ENCODE measurements around the gene NBPF3.
A peak's percentile ranks its signal among the peaks of the same experiment; 100 is the strongest.
"Not testable (repeated sequence)": the region's sequence is repeated elsewhere in the genome, so short reads cannot be mapped to it uniquely, and the experiment has no call there.

NBPF3 gene

DNA sequence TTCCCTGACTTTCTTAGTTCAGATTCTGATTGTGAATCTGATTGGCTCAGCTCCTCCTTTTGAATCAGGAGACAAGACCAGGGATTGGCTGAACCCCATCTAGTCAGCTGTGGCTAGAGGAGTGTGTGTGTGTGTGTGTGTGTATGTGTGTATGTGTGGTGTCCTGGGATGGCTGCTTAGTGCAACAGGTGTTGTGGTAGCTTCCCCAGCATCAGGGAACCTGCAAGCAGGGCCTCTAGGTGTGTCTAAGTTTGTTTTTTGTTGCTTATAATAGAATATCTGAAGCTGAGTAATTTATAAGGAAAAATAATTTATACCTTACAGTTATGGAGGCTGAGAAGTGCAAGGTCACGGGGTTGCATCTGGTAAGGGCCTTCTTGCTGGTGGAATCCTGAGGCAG is 56.1 kb downstream of the NBPF3 start:
- DNase-seq: no peak

DNA sequence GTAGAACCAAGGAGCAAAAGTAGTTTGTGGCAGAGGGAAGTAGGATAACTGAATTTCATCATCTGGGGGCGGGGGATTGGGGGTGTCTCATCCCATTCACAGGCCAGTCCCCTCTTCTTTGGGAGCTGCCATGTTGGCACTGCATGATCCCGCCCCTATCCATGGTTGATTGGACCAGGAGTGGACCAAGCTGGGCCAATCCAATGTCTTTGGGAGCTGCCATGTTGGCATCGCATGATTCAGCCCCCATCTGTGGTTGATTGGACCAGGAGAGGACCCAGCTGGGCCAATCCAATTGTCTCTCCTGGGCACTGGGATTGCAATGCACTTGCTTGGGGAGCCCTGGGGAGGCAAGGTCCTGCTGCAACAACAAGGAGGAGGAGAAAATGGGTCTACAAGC is 56.9 kb downstream of the NBPF3 start:
- no peak for DNase-seq

DNA sequence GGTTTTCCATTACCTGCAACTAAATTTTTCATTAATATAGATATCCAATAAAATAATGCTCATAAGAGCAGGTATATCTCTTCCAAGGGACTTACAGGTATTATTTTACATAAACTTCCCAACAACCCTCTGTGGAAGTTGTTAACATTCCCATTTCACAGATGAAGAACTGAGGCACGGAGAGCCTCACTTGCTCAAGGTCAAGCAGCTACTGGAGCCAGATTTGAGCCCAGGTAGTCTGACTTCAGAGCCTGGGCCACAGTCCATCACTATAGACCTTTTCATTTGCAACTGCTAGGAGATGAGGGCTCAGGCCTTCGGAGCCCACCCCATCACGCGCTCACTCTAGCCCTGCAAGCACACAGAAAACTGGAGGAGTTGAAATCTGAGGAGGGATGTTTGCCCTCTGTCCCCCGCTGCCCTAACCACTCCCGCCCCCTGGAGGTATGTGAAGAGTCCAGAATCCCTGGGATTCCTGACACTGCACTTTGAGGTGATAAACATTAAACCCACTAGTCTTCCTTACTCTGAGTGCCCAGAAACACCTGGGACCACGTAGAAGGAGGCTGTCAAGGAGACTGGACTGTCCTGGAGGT is 57.6 kb downstream of the NBPF3 start:
- DNase-seq: no peak

DNA sequence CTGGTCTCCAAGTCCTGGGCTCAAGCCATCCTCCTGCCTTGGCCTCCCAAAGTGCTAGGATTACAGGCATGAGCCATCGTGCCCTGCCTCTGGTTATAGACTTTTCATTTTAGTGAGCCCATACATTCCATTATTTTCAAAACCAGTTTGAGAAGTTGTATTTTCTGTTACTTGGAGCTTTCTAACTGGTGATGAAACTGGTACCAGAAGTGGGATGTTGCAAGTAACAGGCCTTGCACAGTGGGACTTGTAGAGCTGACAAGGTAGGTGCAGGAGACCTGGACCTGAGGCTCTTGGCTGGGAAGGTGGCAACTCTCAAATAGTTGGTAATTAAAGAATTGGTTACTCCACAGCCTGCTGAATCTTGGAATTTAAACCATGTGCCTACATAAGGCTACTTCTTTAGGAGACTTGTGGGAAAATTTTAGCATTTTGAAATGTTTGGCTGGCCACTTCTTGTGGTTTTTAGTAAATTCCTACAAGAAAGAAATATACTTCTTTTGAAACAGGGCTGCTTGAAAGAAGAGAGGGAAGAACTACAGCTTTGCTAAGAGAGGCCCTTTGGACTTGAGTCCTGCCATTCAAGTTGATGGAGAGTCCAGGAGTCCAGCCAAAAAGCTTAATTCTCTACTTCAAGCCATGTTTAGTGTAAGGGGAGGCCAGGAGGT is 59.5 kb downstream of the NBPF3 start:
- no peak for DNase-seq

DNA sequence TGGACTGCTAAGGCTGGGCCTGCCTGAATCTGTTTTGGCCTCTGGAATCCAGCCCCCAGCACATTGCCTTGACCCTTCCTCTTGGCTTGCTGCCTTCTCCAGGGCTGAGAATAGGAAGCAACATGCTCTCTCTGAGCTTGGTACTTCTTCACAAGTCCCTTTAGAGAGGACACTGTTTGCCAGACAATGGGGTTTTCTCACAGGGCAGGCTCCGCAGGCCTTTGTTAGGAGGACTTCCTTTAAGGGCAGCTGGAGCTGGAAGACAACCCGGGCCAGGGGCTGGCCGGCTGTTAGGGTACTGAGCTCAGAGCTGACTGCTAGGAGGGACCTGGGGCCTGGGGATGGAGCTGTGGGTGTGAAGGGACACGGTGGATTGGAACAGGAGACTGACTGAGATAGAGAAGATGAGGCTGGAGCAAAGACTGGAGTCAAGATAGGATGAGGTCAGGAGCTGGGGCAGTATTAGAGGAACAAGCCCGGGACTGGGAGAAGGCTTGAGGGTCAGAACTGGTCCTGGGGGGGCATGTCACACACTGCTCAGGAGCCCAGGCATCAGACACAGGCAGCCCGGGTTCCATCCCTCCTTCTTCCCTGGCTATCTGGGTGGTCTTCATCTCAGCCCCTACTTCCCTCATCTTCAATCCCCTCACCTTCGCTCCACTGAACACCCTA is 63.9 kb downstream of the NBPF3 start:
- no peak for DNase-seq

DNA sequence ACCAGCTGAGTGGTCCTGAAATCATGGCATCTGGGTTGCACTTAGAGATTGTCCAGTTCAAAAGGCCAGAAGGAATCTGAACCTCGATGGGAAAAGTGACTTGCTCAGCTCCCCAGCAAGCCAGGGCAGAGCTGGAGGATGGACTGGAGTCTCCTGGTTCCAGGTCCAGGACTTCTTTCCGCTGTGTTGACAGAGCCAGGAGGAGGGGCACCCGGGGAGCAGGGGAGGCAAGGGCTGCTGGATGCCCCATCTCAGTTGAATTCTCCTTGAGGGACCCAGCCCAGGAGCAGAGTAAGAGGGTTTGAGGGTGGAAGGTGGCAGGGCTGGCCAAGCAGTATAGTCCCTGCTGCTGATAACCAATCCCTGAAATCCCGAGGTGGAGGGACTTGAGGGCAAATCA is 66.9 kb downstream of the NBPF3 start:
- no peak for DNase-seq

DNA sequence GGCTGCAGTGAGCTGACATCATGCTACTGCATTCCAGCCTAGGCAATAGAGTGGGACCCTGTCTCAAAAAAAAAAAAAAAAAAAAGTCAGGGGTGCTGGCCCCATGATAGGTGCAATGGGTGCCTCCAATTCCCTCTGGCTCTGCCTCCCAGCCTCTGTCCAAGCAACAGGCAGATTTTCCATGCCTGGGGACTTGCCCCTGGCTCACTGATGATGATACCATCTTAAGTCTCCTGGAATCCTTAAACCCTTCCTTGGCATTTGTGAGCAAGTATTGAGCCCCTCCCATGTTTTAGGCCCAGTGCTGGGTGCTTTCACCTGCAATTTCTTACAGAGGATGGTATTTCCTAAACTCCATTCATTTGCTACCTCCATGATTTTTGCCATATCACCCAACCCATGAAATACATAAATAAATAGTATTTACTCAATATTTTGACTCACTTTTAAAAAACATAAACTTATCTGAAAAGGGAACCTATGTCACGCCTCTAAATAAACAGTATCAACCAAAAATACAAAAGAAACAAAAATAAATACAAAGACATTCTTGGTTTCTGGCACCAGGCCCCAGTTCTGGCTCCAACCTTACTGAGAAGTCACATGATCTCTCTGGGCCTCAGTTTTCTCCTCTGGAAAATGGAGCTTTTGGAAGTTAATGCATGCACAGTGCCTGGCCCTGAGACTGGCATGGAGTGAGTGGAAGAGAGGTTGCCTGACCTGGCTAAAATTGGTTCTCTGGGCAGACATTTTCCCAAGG is 67.8 kb downstream of the NBPF3 start:
- DNase-seq: no peak

DNA sequence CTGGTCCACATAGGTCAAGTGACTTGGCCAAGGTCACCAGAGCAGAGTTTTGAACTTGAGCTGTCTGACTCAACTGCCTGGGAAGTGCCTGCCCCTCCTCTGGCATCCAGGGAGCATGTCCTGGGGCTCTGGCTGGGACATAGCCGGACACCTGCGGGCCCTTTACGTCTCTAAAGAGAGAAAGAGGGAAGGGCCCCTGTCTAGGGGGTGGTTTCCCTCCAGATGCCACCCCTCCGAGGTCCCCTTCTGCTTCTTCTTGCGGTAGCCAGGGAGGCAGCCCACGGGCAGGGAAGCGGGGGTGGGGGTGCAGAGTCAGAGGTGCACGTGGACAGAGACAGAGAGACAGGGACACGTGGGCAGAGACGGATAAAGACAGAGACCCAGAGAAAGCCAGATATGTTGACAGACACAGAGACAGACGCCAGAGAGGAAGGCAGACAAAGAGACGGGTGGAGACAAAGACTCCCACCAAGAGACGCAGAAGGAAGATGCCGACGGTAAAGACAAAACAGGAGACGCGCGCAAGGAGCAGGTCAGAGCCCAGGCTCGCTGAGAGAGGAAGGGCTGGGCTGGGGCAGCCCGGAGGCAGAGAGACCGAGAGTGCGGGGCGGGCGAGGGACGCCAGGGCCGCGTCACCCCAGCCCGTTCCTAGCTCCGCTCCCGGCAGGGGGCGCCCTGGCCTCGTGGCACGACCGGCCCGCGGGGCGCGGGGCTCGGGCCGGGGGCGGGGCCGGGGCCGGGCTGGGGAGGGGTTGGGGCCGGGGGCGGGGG is 68.8 kb downstream of the NBPF3 start:
- peak; percentile 73 for DNase-seq

DNA sequence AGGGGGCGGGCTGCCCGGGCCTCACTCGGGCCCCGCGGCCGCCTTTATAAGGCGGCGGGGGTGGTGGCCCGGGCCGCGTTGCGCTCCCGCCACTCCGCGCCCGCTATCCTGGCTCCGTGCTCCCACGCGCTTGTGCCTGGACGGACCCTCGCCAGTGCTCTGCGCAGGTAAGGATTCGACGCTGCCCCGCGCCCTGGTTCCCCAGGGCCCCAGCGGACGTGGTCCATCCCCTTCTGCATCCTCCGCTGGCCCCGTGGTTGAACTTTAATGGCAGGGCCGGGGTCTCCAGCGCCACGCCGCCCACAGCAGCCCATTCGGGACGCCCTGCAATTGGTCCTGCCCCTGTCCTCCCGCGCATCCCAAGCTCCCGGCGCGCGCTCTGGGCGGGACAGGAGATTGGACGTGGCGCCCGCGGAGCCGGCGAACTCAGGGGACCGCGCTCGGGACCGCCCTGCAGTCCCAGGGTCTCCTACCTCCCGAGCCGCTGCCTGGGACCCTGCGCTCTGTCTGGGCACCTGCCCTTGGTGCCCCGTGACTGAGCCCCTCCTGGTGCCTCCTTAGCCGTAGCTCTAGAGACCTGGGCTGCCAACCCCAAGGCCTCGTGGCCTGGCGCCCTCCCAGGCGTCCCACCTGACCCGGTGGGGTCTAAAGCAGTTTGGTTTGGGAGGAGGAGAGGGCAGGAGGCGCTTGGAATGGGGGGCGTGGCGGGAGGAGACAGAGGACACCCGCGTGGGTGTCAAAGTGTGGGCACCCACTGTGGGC is 69.6 kb downstream of the NBPF3 start, which contains the start of gene ALPL:
Gene ALPL (plus strand): TSS at position 73 of the 762 bp plus-strand sequence. CDS start 44,659 bp downstream, outside the sequence.
- peak; percentile 28 for DNase-seq

DNA sequence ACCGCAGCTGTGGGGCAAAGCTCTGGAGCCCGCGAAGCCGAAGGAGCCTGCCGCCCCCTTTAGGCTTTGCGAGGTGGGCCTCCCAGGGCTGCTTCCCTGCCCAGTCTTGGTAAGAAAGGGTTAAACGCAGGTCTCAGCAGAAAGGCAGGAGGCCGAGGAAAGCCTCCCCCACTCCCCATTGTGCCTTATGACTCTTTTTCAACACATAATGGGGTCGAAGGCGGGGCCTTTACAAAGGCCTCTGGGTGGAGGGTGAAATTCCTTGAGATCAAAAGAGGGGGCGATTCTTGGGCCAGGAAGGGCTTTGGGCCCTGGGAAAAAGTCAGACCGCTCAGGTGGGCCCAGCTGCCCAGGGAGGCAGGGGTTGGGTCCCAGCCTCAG is 70.2 kb downstream of the NBPF3 start:
- DNase-seq: no peak

DNA sequence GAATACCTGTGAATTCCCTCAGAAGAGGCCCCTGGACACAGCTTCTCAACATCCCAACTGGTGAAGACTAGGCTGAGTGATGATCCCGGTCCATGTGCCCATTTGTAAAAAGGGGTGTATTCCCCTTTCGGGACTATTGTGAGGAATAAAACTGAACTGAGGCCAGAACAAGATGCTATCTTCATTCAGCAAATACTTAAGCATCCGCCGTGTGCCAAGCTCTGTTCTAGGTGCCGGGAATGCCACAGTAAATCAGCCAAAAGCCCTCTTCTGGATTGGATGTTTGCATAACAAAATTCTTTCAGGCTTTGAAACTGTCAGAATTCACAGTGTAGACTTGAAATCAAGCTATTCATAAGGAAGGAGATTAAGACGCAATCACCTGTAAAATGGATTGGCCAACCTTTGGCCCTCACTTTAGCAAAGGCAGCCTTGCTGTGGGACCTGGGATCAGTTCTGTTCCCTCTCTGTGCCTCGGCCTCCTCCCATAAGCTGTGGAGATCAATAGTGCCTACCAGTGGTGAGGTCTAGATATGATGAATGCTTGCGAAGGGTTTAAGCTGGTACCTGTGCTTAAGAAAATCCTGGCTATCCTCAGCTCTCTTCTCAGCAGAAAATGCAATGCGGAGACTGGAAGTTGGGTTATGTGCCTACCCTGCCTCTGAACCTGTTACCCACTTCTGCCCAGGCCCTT is 71.1 kb downstream of the NBPF3 start:
- no peak for DNase-seq

DNA sequence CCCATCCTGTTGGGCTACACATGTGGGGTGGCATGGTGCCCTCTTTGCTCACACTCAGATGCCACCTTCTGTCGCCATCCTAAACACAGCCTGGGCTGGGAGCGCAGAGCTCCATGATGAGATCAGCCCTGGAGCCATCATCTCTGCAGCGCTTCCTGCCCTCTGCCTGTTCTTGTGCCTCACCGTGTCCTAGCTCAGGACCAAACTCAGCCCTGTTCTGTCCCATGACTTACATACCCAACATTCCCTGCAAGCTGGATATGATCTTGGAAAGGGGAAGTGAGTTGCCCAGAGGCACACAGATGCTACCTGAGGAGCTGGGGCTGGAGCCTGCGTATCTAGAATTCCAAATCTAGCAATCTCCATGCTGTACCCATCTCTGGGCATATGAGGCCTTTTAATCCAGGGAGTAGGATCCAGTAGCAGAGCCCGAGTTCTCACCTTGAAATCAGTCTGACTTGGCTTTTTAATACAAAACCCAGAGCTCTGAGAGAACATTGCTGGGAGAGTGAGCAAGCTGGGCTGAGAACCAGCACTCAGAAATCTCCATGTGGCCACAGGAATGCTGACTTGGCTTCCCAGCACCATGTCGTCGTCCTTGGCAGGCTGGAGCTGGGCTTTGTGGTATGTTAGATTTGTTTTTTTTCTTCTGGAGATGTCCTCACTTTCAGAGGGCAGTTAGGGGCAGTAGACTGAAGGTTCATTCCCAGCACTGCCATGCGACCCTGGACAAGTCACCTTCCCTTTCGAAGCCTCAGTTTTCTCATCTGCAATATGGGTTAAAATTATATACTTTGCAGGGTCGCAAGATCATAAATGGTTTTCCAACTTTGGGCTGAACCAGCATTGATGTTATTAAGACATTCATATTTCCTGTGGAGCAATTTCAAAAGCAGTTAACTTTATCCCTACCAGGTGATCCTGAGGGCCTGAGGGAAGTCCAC is 71.9 kb downstream of the NBPF3 start:
- peak; percentile 89 for DNase-seq

DNA sequence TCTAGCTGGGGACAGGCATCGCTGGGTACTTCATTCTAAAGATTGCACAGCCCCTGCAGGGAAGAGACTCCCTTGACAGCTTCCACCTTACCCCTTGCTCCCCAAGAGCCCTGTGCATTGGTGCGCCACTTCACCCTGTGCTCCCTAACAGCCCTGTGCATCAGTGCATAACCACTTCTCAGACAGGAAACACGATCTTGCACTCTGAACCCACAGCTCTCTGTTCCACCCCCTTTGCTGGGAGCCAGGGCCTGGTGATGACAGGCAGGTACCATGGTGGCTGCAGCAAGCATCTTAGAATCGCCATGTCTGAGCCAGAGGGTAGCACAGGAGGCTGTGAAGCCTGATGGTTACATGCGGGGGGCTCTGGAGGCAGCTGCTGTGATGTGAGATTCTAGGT is 74.3 kb downstream of the NBPF3 start:
- no peak for DNase-seq

DNA sequence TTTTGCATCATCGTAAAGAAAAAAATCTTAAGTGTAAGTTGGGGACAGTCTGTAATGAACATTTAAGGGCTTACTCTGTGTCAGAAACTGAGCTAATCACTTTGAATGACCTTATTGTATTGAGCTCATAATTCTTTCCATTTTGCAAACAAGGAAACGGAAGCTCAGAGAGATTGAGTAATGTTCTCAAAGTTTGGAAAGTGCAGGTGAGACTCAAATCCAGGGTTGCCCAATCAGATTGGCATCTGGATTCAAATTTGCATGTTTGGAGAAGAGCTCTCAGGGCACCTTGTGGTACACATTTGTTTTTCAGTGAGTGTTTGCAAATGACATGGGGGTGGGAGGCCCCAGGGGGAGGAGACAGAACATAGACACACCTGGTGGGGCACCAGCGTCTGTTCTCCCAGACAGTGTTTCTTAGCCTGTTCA is 77.2 kb downstream of the NBPF3 start:
- no peak for DNase-seq

DNA sequence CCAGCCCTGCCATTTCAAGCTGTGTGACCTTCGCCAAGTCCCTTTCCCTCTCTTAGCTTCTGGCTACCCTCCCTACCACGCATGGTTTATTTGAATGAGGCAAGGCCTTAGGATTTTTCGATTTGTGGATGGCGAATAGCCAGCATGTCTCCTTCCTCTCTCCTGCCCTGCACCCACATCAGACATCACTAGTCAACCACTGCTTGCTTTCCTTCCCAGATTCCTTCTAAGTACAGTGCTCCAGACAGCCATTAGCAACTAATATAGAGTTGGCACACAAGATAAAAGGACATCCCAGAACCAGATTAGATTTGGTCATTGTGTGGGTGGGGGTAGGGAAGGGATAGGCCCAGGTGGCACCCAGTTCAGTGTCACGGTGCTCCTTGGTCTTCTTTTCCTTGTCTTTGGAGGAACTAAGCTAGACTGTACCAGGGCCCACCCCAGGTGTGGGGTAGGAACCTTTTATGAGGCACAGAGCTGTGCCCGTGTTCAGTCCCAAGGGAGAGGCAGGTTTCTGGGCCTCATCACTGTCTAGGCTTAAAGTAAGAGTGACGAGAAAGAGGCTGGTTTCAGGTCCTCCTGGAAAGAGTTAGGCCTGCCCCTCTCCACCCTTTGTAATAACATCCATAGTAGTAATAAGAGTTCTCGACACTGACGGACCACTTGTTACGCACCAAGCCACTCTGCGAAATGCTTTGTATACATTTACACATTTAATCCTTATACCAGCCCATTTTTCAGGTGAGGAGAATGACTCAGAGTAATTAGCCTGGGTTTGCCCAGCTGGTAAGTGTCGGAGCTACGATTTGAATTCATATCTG is 77.9 kb downstream of the NBPF3 start:
- no peak for DNase-seq

DNA sequence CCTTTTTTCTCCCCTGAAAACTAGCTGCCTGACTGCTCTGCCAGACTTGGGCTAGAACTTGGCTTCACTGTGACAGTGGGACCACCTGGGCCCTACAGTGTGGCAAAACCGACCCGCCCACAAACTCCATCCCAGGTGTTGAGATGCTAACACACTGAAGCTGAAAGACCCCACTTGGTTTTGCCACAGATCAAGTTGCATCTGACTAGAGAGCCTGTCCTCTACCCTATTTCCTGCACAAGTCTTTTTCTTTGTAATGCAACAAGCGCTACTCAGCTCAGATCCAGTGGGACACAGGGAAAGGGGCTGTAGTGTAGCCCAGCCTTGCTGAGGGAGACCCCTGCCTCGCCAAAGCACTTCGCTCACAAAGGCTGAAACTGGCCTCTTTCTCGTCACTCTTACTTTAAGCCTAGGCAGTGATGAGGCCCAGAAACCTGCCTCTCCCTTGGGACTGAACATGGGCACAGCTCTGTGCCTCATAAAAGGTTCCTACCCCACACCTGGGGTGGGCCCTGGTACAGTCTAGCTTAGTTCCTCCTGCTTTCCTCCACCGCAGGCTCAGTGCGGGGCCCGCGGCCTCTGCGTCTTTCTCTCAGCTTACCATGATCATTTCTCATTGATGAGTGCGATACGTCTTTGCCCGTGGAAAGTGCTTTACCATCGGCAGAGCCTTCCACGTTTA is 79.0 kb downstream of the NBPF3 start:
- DNase-seq: no peak

DNA sequence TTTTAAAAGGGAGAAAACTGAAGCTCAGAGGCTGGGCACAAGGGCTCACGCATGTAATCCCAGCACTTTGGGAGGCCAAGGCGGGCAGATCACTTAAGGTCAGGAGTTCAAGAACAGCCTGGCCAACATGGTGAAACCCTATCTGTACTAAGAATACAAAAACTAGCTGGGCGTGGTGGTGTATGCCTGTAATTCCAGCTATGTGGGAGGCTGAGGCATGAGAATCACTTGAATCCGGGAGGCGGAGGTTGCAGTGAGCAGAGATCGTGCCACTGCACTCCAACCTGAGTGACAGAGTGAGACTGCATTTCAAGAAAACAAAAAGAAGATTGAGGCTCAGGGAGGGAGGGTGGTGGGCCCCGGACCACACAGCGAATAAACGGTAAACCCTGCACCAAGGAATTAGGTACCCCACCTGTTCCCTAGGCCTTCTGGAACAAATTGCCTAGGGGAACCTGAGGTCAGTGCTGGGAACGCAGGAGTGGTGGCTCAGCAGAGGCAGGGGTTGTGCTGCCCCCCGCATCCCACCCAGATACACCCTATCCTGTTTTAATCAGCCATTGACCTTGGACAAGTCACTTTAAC is 79.6 kb downstream of the NBPF3 start:
- not testable (repeated sequence) for DNase-seq
